Measurements from ENCODE around the gene NRXN3.

NRXN3 gene

DNA sequence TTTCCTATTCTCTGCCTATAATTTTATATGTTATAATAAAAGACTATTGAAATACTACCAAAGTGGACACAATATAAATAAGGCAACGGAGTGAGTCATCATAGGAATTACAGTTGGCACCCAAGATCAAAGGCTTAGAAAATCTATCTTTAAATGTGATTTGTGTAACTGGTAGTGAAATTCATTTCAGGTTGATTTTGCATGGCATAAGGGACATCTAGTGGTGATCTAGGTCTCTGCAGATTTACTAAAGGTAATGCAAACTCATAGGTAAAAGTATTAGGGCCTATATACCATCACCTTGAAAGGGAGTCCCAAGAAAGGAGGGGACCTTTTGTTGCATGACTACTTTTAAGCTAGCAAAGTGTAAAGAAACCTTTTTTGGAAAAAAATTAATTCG is 527.2 kb downstream of the NRXN3 start:
- TF ChIP-seq, protein P1, sequence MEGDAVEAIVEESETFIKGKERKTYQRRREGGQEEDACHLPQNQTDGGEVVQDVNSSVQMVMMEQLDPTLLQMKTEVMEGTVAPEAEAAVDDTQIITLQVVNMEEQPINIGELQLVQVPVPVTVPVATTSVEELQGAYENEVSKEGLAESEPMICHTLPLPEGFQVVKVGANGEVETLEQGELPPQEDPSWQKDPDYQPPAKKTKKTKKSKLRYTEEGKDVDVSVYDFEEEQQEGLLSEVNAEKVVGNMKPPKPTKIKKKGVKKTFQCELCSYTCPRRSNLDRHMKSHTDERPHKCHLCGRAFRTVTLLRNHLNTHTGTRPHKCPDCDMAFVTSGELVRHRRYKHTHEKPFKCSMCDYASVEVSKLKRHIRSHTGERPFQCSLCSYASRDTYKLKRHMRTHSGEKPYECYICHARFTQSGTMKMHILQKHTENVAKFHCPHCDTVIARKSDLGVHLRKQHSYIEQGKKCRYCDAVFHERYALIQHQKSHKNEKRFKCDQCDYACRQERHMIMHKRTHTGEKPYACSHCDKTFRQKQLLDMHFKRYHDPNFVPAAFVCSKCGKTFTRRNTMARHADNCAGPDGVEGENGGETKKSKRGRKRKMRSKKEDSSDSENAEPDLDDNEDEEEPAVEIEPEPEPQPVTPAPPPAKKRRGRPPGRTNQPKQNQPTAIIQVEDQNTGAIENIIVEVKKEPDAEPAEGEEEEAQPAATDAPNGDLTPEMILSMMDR (IDR thresholded peaks at IDR 0.05), result peak; percentile 68

DNA sequence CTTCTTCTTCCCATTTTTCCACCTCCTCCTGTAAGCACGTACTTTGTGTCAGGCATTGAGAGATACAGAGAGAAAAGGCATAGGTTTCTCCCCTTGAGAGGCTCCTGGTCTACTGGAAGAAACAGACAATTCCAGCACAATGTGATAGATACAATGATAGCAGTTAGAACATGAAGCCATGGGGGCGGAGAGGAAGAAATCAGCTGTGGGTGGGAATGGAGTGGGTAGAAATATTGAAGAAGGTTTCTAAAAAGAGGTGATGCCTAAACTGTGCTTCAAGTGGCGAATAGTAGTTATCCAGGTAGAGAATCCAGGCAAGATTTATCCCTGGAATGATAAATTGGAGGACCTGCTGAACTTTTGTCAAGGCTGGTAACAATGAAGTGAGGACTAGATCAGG is 528.8 kb downstream of the NRXN3 start:
- TF ChIP-seq, protein P1 (IDR thresholded peaks at IDR 0.05), result no peak

DNA sequence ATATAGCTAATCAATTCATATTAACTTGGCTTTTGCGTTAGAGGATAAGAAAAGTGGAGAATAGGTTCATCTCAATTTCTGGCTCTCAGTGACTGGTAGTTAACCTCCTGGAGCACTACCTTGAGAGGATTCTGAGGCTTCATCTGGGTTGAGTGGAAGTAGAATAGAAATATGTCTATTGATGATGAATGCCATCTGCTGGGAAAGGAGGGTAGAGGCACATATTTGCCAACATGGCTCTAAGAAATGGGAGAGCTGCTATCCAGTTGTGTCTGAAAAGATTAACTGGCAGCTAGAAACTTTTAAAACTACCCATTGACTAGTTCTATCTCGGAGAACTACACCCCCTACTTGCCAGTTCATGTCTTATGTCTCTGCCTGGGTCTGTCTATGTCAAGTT is 530.1 kb downstream of the NRXN3 start:
- TF ChIP-seq, protein P1 (IDR thresholded peaks at IDR 0.05), result no peak

DNA sequence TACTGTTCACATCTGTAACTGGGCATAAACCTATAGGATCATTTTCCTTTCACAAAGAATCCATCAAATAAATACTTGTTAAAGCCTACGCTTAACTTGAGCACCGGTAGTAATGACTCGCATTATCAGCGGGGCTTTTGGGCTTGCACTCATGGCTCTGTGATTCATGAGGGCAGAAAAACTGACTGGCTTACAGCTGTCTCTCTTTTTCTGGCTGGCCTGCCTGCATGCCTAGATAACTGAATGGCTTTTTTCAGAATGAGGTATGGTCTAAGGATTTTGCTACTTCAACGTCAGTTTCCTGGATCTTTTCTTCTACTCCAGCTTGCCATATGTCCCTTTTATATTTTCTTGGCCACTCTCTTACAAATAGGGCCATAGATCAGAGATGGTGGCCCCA is 531.1 kb downstream of the NRXN3 start:
- TF ChIP-seq, protein P1 (IDR thresholded peaks at IDR 0.05), result no peak

DNA sequence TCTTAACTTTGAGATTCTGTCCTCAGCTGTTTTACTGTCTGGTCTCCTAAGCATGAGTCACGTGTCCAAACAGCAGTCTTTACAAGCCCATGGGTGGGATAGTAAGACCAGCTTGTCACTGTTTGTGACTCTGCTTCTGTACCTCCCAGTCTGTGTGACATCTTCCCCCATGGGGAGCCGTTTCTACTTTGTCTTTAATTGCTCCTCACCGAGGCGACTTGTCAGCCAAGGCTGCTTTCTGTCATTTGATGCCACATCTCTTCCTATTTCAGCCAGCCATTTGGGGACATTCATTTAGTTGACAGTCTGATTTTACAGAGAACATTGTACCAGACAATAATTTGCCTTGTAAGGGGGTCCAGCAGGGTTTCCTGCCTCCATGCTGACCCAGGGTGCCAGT is 534.8 kb downstream of the NRXN3 start:
- TF ChIP-seq, protein P1 (IDR thresholded peaks at IDR 0.05), result no peak

DNA sequence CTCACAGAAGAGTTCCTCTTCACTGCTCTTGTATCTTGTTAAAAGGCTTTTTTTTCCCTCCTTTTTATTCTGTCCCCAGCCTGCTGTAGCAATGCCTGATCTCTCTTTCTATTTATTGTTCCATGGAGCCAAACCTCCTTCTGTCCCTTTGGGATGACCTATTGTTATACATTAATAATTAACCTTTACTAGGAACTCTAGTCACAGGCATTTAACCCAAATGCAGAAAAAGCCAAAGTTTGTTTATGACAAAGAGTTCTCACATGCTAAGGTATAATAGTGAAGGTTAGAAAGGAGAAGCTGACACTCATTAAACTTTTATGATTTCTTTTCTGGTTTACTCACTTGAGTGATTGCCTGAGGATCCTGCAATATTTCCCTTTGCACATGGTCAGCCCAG is 535.8 kb downstream of the NRXN3 start:
- TF ChIP-seq, protein P1 (IDR thresholded peaks at IDR 0.05), result no peak

DNA sequence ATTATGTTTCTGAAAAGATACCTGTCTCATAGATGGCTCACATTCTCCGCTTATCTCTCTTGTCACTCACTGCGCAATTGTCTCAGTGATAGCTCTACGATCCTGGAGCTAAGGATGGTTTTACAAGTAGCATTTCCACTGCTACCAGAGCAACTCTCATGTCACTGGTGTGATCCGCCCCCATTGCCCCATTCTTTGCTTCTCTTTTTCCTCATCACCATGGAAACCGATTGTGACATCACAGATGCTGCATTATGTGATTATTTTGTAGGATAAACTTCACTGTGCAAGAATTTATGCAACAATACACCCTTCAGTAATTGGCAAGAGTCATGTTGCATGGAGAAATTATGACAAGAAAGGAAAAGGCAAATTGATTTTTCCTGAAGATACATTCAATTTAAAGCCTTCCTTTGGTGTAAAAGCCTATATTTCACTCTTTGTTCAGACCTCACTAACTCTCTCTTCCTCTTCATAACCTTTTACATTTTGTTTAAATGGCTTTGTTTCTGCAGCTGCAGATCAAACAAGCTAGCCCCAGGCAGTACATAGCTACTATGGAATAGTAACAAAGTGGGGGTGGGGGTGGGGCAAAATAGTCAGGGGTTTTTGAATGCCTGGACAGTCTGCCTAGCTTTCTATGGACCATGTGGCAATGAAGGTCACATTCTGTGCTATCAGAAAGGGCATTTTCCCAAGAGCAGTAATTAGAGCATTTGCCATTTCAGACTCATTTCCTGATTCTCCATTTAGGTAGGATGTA is 539.8 kb downstream of the NRXN3 start:
- TF ChIP-seq, protein P1 (IDR thresholded peaks at IDR 0.05), result no peak

DNA sequence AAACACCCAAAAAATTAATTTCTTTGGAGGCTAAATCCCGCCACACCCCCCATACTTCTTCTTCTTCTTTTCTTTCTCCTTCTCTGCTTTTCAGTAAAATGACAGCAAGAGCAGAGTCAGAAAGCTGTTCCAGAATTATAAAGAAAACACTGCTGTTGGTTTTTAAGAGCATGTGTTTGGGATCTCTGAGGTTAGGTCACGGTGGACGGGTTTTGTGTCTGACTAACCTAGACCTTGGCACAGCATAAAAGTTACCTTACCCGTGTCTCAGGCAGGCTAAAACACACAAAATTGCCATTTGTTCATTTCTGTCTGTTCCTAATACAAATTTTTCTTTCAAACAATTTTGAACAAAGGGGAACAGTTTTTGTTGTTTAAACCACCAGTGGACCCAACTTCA is 540.8 kb downstream of the NRXN3 start:
- TF ChIP-seq, protein P1 (IDR thresholded peaks at IDR 0.05), result no peak

Measured in LNCAP (cell line).